Activated CD4-positive, alpha-beta T cell treated with anti-CD3 and anti-CD28 coated beads for 36 hours (primary cell): ENCODE measurements around the gene GP5. TPM values are rescaled to one million over a fixed set of nuclear protein-coding genes. Genes with fewer than 3 reads are reported as not detected.

Experiments
- ATAC-seq: fragments of 200-7000 bp; cut with Tn5 transposase; one replicate; pipeline ENCODE4 v1.10.0; 2021; ENCODE audit warnings: mild to moderate bottlenecking, moderate library complexity
- CTCF ChIA-PET: fragments of 350-600 bp; sonication (Branson Sonifier 250); formaldehyde crosslinking; loops from one replicate; lab custom pipeline; 2021; ENCODE audit warnings: antibody characterized with exemption; lab: Charles Lee
- POLR2A ChIA-PET: fragments of 350-600 bp; sonication (Branson Sonifier 250); formaldehyde crosslinking; loops from one replicate; lab custom pipeline; 2021; ENCODE audit warnings: antibody characterized with exemption, inconsistent platforms; lab: Charles Lee
- DNase-seq: peaks from one replicate; pipeline ENCODE4 v3.0.0-alpha.2; 2020
- H3K27ac Mint-ChIP-seq: one replicate; pipeline ENCODE4 v1.8.0; 2021; ENCODE audit warnings: mixed read lengths
- H3K27me3 Mint-ChIP-seq: one replicate; pipeline ENCODE4 v1.8.0; 2021; ENCODE audit warnings: mixed read lengths
- H3K36me3 Mint-ChIP-seq: one replicate; pipeline ENCODE4 v1.8.0; 2021; ENCODE audit warnings: low read depth, mixed read lengths
- H3K4me1 Mint-ChIP-seq: one replicate; pipeline ENCODE4 v1.8.0; 2021; ENCODE audit warnings: mixed read lengths
- H3K4me3 Mint-ChIP-seq: one replicate; pipeline ENCODE4 v1.8.0; 2021; ENCODE audit warnings: mild to moderate bottlenecking, moderate library complexity, mixed read lengths
- H3K9me3 Mint-ChIP-seq: one replicate; pipeline ENCODE4 v1.8.0; 2021; ENCODE audit warnings: low read depth, mixed read lengths
- intact Hi-C, 2 experiments: fragments of 100-400 bp; cut with DNase I in 1 of 2; cut with micrococcal nuclease in 1 of 2; formaldehyde crosslinking; loops; one replicate each; pipeline versions ENCODE4 v1.14.2 to v1.15.1; 2022 to 2024; cut with DNase I, micrococcal nuclease
- total RNA-seq, 2 experiments: library from RNA; stranded (reverse); gene quantifications; one replicate each; pipeline ENCODE4 v1.2.3, GENCODE V29; 2021

GP5 gene
- total RNA-seq, 2 experiments from 2014 or later, result 0.37 to 0.39 TPM

DNA sequence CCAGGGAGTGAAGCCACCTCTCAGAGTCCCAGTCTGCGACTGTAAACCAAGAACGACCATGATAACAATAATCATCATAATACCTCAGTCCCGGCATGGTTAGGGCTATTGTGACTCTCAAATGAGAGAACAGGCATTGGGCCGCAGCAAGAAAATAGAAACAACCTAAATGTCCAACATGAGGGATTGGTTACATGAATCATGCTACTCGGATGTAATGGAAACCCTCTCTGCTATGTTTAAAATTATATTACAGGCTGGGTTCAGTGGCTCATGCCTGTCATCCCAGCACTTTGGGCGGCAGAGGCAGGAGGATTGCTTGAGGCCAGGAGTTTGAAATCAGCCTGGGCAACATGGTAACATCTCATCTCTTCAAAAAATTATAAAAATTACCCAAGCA is 50.7 kb downstream of the GP5 start:
- ATAC-seq (no peak), DNase-seq (no peak)
- Mint-ChIP-seq H3K9me3 (no peaks in the 10 kb centered on the region), H3K4me1 (no peaks in the 10 kb centered on the region), H3K4me3 (no peak overlapping the region), H3K27me3 (peaks cover 2% of the 10 kb centered on the region), H3K27ac (no peak overlapping the region), H3K36me3 (no peaks in the 10 kb centered on the region)
- POLR2A ChIA-PET, result no interaction called here
- intact Hi-C loops, result no loop called here
- CTCF ChIA-PET, result no interaction called here

- Mint-ChIP-seq H3K27me3 (peaks cover 2% of the 10 kb centered on the region), H3K27ac (no peak overlapping the region), H3K4me1 (no peaks in the 10 kb centered on the region), H3K9me3 (no peaks in the 10 kb centered on the region), H3K4me3 (no peak overlapping the region), H3K36me3 (no peaks in the 10 kb centered on the region)
- intact Hi-C loops, result no loop called here
- POLR2A ChIA-PET, result interaction anchor here (0.6 kb wide), 1 partner anchor 561 kb away, joined by 3 read pairs; no protein-coding TSS in a partner anchor
- CTCF ChIA-PET, result interaction anchor here (0.5 to 4.0 kb wide), 9 partner anchors 9 to 179 kb away, joined by 3 to 18 read pairs (median 4); no protein-coding TSS in a partner anchor
- ATAC-seq (no peak), DNase-seq (no peak)
Observed at GRCh38 chr3:194346621-194347020, 52.4 kb downstream of the GP5 start.

GRCh38 chr3:194346035-194346434 is 53.0 kb downstream of the GP5 start:
- H3K9me3 Mint-ChIP-seq, result no peaks in the 10 kb centered on the region
- H3K36me3 Mint-ChIP-seq, result no peaks in the 10 kb centered on the region
- H3K27me3 Mint-ChIP-seq, result peaks cover 2% of the 10 kb centered on the region
- DNase-seq (no peak), ATAC-seq (no peak)
- intact Hi-C loops, result no loop called here
- H3K27ac Mint-ChIP-seq, result no peak overlapping the region
- no peaks in the 10 kb centered on the region for H3K4me1 Mint-ChIP-seq
- ChIA-PET POLR2A (no interaction called here), CTCF (interaction anchor here (0.5 to 4.0 kb wide), 9 partner anchors 10 to 248 kb away, joined by 3 to 18 read pairs (median 4); no protein-coding TSS in a partner anchor)
- H3K4me3 Mint-ChIP-seq, result no peak overlapping the region

Other genes with a start within 250 kb of the GP5 start
- not detected for gene CPN2, start 47.9 kb downstream of the GP5 start, total RNA-seq
- gene LRRC15, start 29.5 kb downstream of the GP5 start, total RNA-seq, result under 1 TPM in 1 of 2 experiments, not detected in 1; 0.04 TPM
- 100 to 1,000 TPM in 1 of 2 experiments, 10 to 100 TPM in 1; 61.4 to 107 TPM for gene ATP13A3, start 87.7 kb upstream of the GP5 start, total RNA-seq
- 1 to 10 TPM; 3.7 to 4.7 TPM for gene TMEM44, start 234.2 kb upstream of the GP5 start, total RNA-seq